ENCODE measurements around the gene FAM227B.
"Not testable (repeated sequence)": the region's sequence is repeated elsewhere in the genome, so short reads cannot be mapped to it uniquely, and the experiment has no call there.

The FAM227B gene

DNA sequence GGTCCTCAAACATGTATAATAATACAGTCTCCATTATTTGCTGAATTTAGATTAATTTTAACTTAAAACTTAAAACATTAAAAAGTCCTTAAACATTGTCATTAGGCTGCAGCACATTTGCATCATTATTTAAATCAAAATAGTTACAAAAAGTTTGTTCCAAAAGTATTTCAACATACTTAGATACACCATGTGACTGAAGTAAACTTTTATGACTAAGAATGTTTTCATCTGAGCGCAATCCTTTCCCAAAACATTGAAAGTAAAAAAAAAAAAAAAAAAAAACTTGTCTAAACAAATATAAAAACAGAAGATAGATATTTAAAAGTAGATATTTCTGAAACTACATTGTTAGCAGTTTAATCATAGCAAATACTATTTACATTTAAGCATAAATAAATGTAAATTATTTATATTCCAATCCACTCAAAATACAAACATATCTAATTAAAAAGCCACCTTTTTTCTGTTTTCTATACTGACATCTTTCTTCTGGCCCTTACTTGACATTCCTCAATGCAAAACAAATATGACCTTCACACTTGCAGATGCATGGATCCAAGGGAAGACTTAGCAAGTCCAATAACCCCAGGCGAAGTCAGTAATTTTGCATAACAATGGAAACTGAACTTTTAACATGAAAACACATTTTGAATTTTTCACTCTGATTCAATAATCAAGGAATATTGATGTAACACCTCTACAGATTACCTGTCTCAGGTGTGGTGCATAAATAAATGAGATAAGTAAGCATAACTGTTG is 10.3 kb downstream of the FAM227B start:
- no peak for DNase-seq

DNA sequence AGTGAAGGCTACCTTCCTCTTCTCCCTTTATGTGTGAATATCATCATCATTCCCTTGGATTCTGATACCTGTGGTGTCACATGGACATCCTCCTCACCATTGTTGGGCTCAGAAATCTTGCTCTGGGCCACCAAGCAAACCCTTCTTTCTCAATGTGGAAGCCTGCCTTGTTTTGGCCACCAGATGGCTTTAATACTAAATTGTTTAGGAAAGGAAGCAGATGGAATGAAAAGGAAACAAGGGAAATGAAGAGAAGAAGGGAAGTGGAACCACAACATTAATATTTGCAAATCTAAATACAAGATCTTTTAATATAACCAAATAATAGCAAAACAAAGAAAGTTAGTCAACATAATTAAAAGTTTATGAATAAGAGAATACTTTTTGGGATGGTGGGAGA is 14.0 kb downstream of the FAM227B start:
- no peak for DNase-seq

DNA sequence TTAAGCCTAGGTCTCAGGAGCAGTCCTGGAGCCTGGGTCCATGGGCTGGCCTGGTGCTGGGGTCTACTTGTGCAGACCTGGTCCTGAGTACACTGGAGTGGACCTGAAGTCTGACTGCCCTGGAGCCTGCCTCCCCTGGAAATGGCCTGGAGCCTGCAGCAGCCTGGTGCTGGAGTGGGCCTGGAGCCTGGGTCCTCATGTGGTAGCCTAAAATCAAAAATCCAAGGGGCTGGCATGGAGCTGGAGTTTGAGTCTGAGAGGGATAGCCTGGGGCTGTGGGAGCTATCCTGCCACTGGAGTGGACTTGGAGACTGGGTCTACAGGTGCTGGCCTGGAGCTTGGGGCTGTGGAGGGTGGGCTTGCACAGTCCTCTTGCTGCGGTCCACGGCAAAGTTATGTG is 15.0 kb downstream of the FAM227B start:
- DNase-seq: no peak

DNA sequence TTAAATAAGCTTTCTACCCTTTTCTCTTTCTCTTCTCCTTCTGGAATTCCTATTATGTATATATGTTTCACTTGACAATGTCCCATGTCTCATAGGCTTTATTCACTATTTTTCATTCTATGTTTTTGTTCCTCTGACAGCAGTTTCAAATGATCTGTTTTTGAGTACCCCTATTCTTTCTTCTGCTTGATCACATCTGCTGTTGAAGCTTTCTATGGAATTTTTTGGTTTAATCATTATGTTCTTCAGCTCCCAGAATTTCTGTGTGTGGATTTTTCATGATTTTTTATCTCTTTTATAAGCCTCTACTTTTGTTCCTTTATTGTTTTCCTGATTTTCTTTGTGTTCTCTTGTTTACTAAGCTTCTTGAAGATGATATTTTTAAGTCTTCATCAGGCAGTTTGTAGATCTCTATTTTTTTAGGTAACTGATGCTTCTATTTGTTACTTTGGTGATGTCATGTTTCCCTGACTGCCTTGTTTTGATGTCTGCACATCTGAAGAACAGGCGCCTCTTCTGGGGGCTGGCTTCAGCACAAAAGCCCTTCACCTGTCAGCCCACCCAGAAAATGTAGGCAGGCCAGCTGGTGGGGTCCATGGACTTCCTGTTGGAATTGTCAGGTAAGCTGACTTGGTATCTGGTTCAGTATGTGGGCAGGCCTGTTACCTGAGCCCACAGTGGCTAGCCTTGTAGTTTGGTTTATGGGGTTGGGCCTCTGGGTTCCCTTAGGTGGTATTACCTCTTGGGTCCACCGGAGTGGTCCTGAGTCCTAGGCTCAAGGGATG is 15.8 kb downstream of the FAM227B start:
- no peak for DNase-seq

DNA sequence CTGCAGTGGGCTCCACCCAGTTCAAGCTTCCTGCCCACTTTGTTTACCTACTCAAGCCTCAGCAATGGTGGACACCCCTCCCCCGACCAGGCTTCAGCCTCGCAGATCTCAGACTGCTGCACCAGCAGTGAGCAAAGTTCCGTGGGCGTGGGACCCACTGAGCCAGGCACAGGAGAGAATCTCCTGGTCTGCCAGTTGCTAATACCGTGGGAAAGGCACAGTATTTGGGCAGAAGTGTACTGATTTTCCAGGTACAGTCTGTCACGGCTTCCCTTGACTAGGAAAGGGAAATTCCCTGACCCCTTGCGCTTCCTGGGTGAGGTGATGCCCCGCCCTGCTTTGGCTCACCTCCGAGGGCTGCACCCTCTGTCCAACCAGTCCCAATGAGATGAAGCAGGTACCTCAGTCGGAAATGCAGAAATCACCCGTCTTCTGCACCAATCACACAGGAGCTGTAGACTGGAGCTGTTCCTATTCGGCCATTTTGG is 27.7 kb downstream of the FAM227B start:
- not testable (repeated sequence) for DNase-seq

DNA sequence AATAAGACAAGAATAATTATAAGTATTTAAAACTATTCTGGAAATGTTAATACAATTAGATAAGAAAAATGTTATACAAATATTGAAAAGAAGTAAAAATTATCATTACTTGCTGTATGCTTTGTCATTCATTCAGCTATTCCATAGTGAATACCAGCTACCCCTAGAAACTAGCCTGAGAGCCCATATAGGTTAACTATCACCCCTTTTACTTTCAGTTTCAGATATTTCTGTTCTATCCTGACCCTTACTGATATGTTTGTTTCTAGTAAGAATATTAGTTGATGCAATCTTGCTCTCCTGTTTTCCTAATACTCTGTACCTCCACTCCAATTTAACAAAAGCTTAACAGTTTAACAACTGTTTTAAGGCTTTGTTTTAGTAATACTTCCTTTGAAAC is 31.6 kb downstream of the FAM227B start:
- DNase-seq: no peak

DNA sequence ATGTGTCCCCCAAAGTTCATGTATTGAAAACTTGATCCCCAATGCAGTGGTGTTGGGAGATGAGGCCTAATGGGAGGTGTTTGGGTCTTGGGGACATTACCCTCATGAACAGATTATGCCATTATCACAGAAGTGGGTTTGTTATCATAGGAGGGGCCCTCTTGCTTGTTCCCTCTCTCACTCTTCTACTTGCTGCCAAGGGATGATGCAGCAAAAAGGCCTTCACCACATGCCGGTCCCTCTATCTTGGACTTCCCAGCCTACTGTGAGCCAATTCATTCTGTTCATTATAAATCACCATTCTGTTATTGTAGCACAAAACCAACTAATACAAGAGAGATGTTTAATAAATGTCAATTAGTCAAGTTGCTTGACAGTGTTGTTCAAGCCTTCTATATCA is 47.2 kb downstream of the FAM227B start:
- DNase-seq: no peak

DNA sequence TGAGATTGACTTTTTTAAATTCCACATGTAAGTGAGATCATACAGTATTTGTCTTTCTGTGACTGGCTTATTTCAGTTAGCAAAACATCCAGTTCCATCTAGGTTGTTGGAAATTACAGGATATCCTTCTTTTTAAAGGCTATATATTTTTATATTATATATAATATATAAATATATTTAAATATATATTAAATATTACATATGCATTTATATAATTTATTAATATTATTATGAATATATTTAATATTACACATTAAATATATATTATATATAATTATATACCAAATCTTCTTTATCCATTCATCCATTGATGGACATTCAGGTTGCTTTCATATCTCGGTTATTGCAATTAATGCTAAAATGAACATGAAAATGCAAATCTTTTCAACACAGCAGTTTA is 49.9 kb downstream of the FAM227B start:
- no peak for DNase-seq

DNA sequence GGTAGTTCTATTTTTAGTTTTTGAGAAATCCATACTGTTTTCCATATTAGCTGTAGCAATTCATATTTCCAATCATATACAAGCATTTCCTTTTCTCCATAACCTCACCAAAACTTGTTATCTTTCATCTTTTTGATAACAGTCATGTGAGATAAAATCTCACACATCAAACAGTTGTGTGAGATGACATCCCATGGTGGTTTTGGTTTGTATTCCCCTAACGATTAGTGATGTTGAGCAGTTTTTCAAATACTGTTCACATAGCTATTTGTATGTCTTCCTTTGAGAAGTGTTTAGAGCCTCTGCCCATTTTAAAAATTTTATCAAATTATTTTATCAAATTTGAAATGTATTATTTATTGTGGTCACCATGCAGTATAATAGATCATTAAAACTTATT is 50.4 kb downstream of the FAM227B start:
- DNase-seq: no peak

DNA sequence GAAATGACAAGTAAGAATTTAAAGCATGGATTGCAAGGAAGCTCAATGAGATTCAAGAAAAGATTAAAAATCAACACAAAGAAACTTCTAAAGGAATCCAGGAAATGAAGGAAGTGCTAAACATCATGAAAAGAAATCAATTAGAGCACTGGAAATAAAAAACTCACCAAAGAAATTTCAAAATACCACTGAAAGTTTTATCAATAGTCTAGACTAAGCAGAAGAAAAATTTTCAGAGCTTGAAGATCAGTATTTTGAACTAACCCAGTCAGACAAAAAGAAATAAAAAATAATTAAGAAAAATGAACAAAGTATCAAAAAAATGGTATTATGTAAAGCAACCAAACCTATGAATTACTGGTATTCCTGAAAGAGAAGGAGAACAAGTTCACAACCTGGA is 60.6 kb downstream of the FAM227B start:
- DNase-seq: no peak

DNA sequence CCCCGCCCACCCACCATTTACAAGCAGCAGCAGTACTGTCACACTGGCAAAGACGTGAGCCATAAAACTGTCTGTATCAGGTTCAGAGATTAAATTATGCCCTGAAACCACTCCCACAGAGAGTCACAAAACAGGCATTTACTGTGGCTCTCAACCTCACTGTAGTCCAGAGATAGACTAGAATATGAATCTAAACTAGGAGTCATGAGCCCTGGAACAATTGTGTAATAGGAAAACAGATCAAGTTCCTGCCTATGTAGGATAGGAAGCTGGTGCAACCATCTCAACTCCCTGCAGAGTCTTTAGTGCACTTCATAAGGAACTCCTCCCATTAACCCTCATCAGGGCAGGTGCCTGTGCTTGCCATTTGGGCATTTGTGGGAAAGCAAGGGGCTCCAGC is 61.7 kb downstream of the FAM227B start:
- no peak for DNase-seq

DNA sequence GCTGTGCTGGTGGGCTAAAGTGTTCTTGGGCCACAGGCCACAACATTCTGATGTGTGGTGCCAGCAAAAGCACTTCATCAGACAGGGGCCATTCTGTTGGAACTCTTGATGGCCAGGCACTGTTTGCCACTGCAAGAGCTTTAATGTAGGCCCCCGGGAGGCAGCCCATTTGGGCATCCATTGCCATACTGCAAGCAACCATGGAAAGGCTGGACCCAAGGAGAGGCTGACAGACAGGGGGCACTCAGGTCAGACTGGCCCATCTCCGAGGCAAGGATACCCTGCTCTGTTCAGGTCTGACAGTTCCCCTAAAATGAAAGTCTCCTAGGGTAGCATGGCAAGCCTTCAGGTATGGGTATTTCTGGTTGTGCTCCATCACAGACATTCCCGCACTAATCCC is 64.2 kb downstream of the FAM227B start:
- DNase-seq: no peak

DNA sequence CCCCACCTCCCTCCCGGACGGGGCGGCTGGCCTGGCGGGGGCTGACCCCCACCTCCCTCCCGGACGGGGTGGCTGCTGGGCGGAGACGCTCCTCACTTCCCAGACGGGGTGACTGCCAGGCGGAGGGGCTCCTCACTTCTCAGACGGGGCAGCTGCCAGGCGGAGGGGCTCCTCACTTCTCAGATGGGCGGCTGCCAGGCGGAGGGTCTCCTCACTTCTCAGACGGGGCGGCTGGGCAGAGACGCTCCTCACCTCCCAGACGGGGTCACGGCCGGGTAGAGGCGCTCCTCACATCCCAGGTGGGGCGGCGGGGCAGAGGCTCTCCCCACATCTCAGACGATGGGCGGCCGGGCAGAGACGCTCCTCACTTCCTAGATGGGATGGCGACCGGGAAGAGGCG is 70.3 kb downstream of the FAM227B start:
- DNase-seq: not testable (repeated sequence)

DNA sequence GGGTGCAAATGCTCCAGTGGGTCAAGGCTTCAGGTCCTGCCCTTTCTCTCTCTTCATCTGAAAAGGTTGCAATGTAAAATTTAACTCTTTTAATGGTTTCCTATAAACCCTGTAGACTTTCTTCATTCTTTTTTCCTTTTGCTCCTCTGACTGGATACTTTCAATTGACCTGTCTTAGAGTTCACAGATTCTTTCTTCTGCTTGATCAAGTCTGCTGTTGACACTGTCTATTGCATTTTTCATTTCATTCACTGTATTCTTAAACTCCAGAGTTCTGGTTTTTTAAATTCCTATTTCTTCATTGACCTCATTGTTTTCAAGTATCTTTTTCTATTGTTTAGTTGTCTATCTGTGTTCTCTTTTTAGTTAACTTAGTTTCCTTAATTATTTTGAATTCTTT is 82.1 kb downstream of the FAM227B start:
- DNase-seq: no peak

DNA sequence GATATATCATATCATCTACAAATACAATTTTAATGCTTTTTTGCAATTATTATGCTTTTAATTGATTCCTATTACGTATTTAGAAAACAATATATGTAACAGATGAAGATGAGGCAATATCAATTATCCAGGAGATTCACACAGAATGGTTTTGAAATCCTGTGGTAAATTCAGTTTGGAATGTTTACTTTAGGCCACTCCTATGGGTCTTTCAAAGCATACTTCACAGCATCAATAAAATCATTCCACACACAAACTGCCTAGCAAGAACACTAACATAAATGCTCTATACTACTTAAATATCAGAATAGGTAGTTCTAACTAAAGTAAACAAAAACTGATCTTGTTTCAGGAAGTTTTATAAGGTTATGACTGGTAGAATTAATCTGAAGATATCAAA is 90.5 kb downstream of the FAM227B start:
- DNase-seq: peak; percentile 19

DNA sequence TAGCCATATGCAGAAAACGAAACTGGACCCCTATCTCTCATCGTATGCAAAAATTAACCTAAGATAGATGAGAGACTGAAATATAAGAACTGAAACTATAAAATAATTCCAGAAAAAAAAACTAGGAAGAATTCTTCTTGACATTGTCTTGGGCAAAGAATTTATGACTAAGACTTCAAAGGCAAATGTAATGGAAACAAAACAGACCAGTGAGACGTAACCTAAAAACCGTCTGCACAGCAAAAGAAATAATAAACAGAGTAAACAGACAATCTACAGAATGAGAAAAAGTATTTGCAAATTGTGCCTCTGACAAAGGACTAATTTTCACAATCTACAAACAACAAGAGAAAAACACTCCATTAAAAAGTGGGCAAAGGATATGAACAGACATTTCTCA is 92.3 kb downstream of the FAM227B start:
- DNase-seq: no peak

DNA sequence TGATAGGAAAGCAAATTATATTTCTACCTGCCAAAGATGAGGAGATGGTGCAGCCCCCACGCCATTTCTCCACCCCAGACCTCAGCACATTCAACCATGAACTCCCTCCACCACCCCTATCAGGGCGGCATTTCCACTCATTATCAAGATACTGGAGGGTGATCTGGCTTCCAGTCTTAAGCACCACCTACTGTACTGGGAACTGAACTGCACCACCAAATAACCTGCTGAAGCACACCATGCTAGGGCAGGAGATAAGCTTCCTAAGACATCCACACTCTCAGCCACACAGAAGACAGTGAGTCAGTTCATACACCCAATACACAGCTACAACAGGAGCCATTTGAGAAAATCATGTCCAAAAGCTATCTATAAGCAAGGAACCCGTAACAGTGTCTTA is 98.8 kb downstream of the FAM227B start:
- peak; percentile 3 for DNase-seq

DNA sequence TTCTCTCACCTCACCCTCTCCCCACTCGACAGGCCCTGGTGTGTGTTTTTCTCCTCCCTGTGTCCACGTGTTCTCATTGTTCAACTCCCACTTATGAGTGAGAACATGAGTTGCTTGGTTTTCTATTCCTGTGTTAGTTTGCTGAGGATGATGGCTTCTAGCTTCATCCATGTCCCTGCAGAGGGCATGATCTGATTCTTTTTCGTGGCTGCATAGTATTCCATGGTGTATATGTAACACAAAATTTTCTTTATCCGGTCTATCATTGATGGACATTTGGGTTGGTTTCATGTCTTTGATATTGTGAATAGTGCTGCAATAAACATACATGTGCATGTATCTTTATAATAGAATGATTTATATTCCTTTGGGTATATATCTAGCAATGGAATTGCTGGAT is 107.9 kb downstream of the FAM227B start:
- not testable (repeated sequence) for DNase-seq

DNA sequence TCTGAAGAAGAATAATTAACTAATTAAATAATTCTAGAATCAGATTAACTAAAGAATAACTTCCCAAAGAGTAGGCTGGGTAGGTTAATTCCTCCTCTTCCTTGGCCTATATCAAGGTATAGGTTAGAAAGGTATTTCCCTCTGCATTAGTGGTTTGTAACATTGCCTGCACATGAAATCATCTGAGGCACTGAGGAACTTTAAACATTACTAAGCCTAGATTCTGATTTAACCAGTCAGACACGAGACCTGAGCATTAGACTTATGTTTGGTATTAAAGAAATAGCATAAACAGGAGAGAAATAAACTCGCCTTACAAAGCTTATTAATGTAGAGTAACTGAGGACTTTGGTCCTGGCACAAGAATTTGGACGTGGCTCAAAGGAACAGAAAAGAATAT is 113.4 kb downstream of the FAM227B start:
- peak; percentile 5 for DNase-seq

DNA sequence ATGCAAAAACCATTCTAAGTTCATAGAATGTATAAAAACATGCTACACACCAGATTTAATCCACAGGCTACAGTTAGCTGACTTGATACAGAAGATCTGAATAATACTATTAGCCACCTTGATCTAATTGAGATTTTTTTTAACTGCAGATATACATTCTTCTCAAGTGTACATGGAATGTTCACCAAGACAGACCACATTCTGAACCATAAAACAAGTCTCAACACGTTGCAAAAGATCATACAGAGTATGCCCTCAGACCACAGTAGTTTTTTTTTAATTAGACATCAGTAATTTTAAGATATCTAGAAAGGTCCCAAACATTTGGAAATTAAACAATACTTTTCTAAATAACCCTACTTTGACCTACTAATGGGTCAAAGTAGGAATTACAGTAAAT is 114.3 kb downstream of the FAM227B start:
- DNase-seq: peak; percentile 7

DNA sequence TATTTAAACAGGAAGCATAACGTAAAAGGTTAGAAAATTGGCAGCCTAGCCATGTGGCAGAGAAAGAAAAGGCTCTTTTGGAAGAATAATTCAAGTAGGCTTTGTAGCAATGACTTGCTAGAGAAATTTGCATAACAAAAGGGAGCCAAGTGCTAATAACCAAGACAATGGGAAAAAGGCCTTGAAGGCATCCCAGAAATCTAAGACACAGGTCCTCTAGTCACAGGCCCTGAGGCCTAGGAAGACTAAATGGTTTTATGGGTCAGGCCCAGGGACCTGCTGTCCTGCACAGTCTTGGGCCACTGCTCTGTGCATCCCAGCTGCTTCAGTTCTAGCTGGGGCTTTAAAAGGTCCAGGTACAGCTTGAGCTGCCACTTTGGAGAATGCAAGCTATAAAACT is 119.0 kb downstream of the FAM227B start:
- no peak for DNase-seq

DNA sequence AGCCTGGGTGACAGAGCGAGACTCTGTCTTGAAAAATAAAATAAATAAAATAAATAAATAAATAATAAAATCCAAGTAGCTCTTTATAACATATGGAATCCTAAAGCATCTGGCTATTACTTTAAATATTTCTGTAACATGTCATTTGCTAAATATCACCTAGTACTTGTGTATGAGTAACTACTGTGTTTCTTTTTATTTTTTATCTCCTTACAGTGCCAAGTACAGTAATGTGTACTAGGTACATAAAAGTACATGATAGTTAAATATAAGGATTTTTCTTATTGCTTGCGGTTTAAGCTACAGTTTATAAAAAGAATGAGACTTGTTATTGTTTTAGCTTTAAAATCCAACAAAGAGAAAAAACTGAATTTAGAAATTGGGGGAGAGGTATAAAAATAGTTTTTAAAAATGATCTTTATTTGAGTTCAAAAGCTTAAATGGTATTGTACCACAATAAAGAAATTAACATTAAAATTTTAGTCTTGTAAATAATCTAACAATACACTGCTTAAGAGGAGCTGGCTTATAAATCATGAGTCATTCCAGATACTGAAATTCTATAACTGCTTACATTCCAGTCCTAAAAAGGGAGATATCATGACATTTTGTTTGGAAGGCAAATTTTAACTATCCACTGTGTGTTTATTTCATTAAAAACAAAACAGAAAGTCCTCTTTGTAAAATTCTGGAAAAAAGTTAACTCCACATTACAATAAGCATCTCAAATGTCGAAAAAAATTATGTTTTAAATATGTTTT is 124.4 kb downstream of the FAM227B start:
- DNase-seq: peak; percentile 53

DNA sequence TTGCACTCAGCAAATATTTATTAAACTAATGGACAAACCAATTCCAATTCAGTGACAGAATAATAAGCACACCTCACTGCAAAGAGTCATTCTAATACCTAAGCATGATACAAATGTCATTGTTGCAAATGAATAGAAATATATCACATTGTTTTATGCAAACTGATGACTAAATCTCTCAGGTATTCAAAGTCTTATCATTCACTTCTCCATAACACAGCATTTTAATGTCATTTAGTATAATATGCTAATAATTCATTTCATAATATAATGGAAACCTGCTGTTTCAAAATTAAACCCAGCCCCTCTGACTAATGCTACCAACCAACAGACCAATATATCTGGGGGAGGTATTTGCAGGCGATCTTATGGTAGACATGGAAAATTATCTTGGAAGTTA is 125.8 kb downstream of the FAM227B start:
- DNase-seq: peak; percentile 67

DNA sequence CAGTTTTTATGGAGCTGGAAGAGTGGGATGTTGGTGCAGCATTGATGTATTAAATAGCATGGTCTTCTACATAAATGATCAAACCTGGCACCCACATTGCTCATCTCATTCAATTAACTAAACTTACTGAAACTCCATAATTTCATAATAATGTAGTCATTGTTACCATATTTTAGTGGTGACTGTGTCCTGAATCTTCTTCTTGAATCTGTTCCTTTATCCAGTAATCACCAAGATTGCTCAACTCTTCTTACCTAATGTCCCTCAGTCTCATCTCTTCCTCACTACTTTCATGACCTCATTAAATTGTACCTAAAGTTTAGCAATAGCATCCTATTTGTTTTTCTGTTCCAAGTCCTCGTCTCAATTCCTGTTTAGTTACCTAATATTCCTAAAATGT is 127.8 kb downstream of the FAM227B start:
- peak; percentile 76 for DNase-seq

Data from fibroblast of skin of right biceps (primary cell).